ACC112 (cell line): ENCODE measurements around the gene CYSTM1.

Experiments
- H2AFZ ChIP-seq: fragments of 200-600 bp; sonication (generic); one replicate; pipeline ENCODE4 v1.6.0; 2017; ENCODE audit warnings: antibody characterized with exemption, low read length; ENCODE audit not compliant: unreplicated experiment
- H3K27ac ChIP-seq: fragments of 200-600 bp; sonication (generic); 2 replicates; pipeline ENCODE4 v1.5.1; 2014; ENCODE audit warnings: low read depth, mild to moderate bottlenecking, antibody characterized with exemption, low read length, moderate library complexity
- H3K27me3 ChIP-seq: fragments of 200-600 bp; sonication (generic); 2 replicates; pipeline ENCODE4 v1.6.1; 2014; ENCODE audit warnings: mild to moderate bottlenecking, antibody characterized with exemption, low read length, moderate library complexity, mixed read lengths; ENCODE audit not compliant: insufficient read depth
- H3K36me3 ChIP-seq: fragments of 200-600 bp; sonication (generic); 2 replicates; pipeline ENCODE4 v1.6.1; 2016; ENCODE audit warnings: mild to moderate bottlenecking, antibody characterized with exemption, low read length, moderate library complexity, mixed read lengths; ENCODE audit not compliant: insufficient read depth
- H3K4me1 ChIP-seq: fragments of 200-600 bp; sonication (generic); one replicate; pipeline ENCODE4 v1.6.1; 2016; ENCODE audit warnings: low read length, mixed read lengths; ENCODE audit not compliant: insufficient read depth, unreplicated experiment, control insufficient read depth
- H3K4me3 ChIP-seq: fragments of 200-600 bp; sonication (generic); 2 replicates; pipeline ENCODE4 v1.5.1; 2014; ENCODE audit warnings: mild to moderate bottlenecking, low read depth, low read length
- H3K79me2 ChIP-seq: fragments of 200-600 bp; sonication (generic); one replicate; pipeline ENCODE4 v1.6.0; 2016; ENCODE audit warnings: low read length; ENCODE audit not compliant: control insufficient read depth, unreplicated experiment, insufficient read depth

Gene CYSTM1

DNA sequence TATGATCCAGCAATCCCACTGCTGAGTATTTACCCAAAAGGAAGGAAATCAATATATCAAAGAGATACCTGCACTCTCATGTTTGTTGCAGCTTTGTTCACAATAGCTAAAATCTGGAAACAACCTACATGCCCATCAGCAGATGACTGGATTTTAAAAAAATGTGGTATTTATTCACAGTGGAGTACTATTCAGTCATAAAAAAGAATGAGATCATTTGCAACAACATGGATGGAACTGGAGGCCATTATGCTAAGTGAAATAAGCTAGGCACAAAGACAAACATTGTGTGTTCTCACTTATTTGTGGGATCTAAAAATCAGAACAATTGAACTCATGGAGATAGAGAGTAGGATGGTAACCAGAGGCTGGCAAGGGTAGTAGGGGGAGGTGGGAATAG lies 33.1 kb downstream of the CYSTM1 start:
- H3K27ac ChIP-seq = no peak overlapping the region
- H3K4me1 ChIP-seq = no peaks in the 10 kb centered on the region
- no peak overlapping the region for H2AFZ ChIP-seq
- no peaks in the 10 kb centered on the region for H3K27me3 ChIP-seq
- no peak overlapping the region for H3K4me3 ChIP-seq
- no peaks in the 10 kb centered on the region for H3K79me2 ChIP-seq
- no peaks in the 10 kb centered on the region for H3K36me3 ChIP-seq

DNA sequence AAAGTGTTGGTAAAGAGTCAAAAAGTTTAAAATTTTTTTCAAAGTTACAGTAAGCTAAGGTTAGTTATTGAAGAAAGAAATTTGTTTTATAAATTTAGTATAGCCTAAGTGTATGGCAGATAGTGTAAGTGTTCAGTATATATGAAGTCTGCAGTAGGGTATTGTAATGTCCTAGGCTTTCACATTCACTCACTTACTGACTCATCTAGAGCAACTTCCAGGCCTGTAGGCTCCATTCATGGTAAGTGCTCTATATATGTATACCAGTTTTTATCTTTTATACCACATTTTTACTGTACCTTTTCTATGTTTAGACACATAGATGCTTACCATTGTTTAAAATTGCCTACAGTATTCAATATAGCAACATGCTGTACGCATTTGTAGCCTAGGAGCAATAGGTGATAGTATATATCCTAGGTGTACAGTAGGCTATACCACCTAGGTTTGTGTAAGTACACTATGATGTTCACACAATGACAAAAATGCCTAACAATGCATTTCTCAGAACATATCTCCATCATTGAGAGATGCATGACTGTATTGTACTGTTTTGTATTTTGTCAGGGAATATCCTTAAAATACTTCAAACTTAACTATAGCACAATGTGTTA lies 38.5 kb downstream of the CYSTM1 start:
- no peaks in the 10 kb centered on the region for H3K4me1 ChIP-seq
- no peaks in the 10 kb centered on the region for H3K36me3 ChIP-seq
- no peak overlapping the region for H3K4me3 ChIP-seq
- H3K27me3 ChIP-seq = no peaks in the 10 kb centered on the region
- no peaks in the 10 kb centered on the region for H3K79me2 ChIP-seq
- H3K27ac ChIP-seq = no peak overlapping the region
- no peak overlapping the region for H2AFZ ChIP-seq

DNA sequence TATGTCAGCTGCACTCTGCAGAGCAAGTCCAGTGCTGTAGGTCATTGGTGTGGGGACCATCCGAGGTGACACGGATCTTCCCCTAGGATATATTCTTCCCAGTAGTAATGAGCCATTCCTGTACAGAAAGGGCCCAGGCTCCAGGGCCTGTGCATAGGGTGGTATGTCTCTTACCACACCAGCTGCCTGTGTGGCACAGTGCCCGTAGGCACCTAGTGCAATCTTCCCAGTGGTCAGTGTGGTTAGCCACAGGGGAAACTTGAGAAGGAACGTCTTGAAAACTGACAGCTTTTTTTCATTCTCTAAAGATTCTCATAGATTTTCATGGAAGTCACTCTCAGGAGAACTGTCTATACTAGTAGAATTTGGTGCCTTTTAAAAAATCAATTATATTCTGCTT lies 39.8 kb downstream of the CYSTM1 start:
- H3K4me1 ChIP-seq = peaks cover 9% of the 10 kb centered on the region
- no peaks in the 10 kb centered on the region for H3K27me3 ChIP-seq

DNA sequence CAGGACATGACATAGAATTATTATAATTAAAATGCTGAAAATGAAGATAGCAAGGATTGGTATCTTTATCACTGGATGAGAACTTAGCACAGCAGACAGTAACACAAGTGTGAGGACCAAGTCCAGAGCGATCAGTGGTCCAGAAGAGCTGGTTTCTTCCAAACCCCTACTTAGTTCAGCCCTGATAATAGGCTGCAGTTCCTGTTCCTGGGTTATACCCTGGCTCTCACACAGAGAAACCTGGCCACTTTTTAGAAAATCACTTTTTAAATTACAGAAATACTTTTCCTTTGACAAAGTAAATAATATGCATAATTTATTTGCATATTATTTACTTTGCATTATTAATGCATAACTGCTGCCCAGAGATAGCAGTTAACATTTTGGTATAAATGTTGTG lies 40.3 kb downstream of the CYSTM1 start:
- no peaks in the 10 kb centered on the region for H3K79me2 ChIP-seq

More for the DNA sequence above, 39.8 kb downstream of the CYSTM1 start:
- no peak overlapping the region for H2AFZ ChIP-seq
- H3K79me2 ChIP-seq = no peaks in the 10 kb centered on the region
- H3K4me3 ChIP-seq = no peak overlapping the region
- no peaks in the 10 kb centered on the region for H3K36me3 ChIP-seq
- no peak overlapping the region for H3K27ac ChIP-seq

DNA sequence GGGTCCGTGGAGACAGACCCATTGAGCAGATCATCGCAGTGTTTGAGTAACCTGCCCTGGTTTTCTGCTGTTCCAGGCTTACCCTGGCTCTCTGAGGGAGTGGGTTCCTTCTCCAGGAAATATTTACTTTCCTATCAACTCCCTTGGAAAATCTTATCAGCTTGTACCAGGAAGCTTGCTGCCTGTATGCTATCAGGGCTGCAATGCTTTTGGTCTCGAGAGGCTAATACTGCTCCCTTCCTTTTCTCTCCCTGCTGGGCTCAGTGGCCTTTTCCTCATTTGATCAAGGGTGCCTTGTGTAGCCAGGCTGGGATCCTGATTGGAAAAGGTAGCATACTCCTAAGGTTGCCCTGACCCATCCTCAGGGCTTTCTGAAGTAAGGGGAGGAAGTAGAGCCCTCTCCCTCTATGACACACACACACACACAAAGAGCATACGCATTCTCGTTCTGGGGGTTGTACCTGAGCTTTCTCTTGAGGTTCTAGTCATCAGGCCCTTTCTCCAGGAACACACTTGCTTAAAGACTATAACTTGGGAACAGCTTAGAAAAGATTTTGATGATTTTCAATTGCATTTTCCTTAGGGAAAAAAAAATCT lies 41.6 kb downstream of the CYSTM1 start:
- peaks cover 26% of the 10 kb centered on the region for H3K4me1 ChIP-seq
- no peaks in the 10 kb centered on the region for H3K27me3 ChIP-seq
- H3K36me3 ChIP-seq = no peaks in the 10 kb centered on the region
- H3K4me3 ChIP-seq = no peak overlapping the region
- no peak overlapping the region for H3K27ac ChIP-seq
- H3K79me2 ChIP-seq = no peaks in the 10 kb centered on the region
- H2AFZ ChIP-seq = no peak overlapping the region

More for the DNA sequence above, 40.3 kb downstream of the CYSTM1 start:
- Histone ChIP-seq H3K4me3 (no peak overlapping the region), H3K27ac (no peak overlapping the region), H3K36me3 (no peaks in the 10 kb centered on the region), H2AFZ (no peak overlapping the region), H3K4me1 (peaks cover 13% of the 10 kb centered on the region), H3K27me3 (no peaks in the 10 kb centered on the region)

DNA sequence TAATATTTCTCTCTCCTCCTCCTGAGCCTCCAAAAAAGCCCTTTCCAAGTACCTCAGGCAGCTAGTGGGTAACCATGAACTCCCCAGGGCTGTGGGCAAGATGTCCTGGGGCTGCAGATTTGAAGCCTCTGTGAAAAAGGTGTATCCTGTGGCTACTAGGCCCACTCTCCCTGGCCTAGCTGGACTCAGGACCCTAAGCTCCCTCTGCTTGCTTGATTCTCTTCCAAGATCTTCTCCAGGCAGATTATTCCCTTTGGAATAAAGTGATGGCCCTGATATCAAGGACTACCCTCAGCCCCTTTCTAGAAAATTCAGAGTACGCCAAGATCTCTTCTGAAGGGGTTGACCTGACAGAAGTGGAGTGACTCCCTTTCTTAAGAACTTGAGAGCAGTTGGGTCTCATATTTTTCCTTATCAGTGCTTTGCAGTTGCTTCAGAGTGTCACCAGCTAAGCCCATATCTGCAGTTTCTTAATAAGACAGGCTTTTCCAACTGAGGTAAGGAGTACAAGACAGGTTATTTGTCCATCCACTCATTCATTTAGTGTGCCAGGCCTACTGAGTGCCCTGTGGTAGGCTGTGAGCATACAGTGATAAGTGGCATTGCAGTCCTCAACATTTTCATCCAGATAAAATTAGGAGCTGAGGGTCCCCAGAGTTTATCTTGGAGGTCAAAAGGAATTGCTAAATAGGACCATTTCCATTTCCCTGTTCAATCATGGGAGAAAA lies 42.5 kb downstream of the CYSTM1 start:
- Histone ChIP-seq H3K27me3 (no peaks in the 10 kb centered on the region), H3K79me2 (no peaks in the 10 kb centered on the region), H3K4me3 (no peak overlapping the region), H3K4me1 (peaks cover 34% of the 10 kb centered on the region), H3K27ac (no peak overlapping the region), H3K36me3 (no peaks in the 10 kb centered on the region), H2AFZ (no peak overlapping the region)

DNA sequence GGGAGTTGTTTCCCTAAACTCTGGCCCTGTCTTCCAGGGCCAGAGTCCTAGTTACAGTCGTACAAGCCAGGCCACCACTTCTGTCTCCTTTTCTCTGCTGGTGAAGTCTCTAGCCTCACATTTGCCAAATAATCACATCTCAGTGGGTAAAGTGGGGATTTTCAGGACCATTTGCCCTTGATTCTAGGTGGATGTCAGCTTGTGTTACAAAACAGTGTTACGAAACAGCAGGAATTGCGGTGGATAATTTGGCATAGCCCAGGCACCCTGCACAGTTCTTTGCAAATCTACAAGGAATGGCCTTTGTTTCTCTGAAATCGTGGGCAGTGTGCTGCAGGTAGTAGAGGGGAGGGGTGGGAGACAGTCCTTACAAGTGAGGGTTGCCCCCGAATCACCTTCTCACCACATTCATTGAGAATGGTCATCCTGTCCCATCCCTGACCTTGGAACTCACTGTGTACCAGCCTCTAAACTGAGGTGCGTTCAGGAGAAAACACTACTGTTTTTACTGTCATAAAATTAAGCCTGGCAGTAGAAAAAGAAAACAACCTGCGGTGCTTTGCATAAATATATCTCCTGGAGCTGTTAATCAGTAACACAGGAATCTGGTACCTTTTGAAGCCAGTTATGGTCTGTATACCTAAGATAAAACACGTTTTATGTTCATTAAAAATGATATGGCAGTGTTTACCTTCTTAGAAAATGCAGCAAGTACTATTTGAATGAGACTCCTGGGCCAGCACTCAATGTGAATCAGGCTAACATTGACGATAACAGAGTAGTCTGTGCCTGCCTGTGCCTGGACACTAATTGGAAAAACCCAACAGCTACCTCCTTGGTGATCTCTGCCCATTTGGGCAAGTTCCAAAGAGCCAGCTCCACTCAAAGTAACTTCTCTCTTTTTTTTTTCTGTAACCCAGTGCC lies 44.3 kb downstream of the CYSTM1 start:
- no peaks in the 10 kb centered on the region for H3K27me3 ChIP-seq
- no peaks in the 10 kb centered on the region for H3K36me3 ChIP-seq
- H3K4me1 ChIP-seq = peaks cover 49% of the 10 kb centered on the region
- no peak overlapping the region for H3K4me3 ChIP-seq
- no peak overlapping the region for H3K27ac ChIP-seq
- no peak overlapping the region for H2AFZ ChIP-seq
- H3K79me2 ChIP-seq = peaks cover 6% of the 10 kb centered on the region

DNA sequence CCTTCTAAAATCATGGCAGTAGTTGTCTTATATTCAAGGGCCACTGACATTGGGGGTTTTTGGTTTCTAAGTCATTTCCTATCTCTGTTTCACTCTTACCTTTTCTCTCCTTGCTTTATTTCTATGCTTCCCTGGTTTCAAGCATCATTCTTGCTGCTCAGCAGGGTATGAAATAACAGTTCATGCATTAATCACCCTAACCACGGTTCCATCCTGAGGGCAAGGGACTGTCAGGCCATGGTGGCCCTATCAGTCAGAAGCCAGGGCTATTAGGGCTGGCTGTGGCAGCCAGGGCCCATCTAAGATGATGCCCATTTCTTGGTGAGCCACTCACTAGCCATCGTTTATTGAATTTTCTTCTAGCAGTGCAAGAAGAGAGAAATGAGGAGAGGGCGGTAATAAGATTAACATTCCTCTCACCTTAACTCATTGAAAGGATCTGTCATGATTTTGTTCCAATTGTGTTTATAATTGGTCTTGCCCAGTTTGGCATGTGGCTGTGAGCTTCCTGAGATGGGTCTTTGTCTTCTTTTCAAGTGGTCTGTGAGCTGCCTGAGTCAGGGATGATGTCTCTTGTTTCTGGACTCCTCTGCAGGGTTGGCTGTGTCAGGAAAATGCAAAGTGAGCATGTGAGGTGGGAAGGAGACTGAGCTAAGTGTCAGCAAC lies 45.2 kb downstream of the CYSTM1 start:
- Histone ChIP-seq H3K79me2 (peaks cover 6% of the 10 kb centered on the region), H3K4me3 (no peak overlapping the region), H3K4me1 (peaks cover 49% of the 10 kb centered on the region), H3K27me3 (no peaks in the 10 kb centered on the region), H3K27ac (no peak overlapping the region), H3K36me3 (no peaks in the 10 kb centered on the region), H2AFZ (no peak overlapping the region)

DNA sequence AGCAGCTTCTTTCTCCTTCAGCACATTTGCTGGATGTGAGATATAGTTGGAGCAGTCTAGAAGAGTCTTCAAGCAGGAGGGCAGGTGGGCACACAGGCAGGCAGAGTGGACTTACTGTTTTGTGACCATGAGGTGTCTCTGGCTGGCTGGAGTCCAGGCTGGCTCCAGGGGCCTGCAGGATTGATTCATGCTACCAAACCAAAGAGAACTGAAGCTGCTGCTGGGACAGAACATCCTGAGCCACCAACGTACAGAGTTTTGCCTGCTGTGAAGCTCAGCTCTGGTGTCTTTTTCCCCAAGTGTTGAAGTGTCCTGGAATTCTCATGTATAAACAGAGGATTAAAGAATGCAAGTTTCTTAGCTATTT lies 45.7 kb downstream of the CYSTM1 start:
- peak overlapping the region; percentile 18; the same call in 1 of the 2 replicates for H3K4me3 ChIP-seq
- H3K4me1 ChIP-seq = peaks cover 49% of the 10 kb centered on the region
- H3K27ac ChIP-seq = no peak overlapping the region
- H3K79me2 ChIP-seq = peaks cover 6% of the 10 kb centered on the region
- no peaks in the 10 kb centered on the region for H3K36me3 ChIP-seq
- no peak overlapping the region for H2AFZ ChIP-seq
- no peaks in the 10 kb centered on the region for H3K27me3 ChIP-seq

DNA sequence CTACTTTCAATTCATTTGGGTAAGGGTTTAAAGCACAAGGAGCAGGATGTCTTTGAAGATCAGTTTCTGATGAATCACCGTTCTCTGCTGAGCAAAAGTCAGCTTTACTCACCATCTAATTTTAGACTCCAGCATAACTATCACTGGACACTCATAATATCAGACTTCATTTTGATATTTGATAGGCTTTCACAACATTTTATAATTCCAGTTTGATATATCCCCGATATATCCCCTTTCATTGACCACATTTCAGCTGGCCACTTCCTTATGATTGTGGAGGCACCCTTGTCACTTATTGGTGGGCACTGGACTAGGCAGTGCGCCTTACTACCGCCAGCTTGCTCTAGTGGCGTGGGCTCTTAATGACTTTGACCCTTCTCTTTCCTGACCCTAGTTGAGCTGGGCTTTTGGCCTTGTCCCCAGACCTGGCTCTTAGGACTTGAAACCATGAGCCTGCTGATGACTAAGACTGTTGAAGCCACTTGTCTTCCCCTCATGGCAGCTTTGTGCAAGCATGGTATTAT lies 46.8 kb downstream of the CYSTM1 start:
- H3K4me3 ChIP-seq = peak overlapping the region; percentile 18; the same call in 1 of the 2 replicates
- no peaks in the 10 kb centered on the region for H3K36me3 ChIP-seq
- peaks cover 6% of the 10 kb centered on the region for H3K79me2 ChIP-seq
- no peak overlapping the region for H2AFZ ChIP-seq
- peaks cover 49% of the 10 kb centered on the region for H3K4me1 ChIP-seq
- H3K27me3 ChIP-seq = no peaks in the 10 kb centered on the region
- peak overlapping the region; percentile 73 for H3K27ac ChIP-seq
